CD14-positive monocyte (primary cell): ENCODE data around the gene CFTR. TPM values are rescaled to one million over a fixed set of nuclear protein-coding genes. Genes with fewer than 3 reads are reported as not detected.

Source experiments
- DNase-seq, 3 donors: peaks; one replicate each; pipeline ENCODE4 v3.0.0-alpha.2; 2011 to 2022
- H2AFZ ChIP-seq: 2 replicates; pipeline ENCODE4 v1.6.0; 2012; ENCODE audit warnings: mild to moderate bottlenecking, low read depth, low read length, inconsistent platforms; ENCODE audit not compliant: insufficient read depth, poor library complexity, severe bottlenecking
- H3K27ac ChIP-seq, 2 donors: 1 replicate in 1 of 2; 2 replicates in 1 of 2; pipeline ENCODE4 v1.5.1; 2012 to 2013; ENCODE audit warnings: low read length in 2 of 2, control low read depth in 1 of 2, inconsistent platforms in 1 of 2, low read depth in 1 of 2, mild to moderate bottlenecking in 1 of 2
- H3K27me3 ChIP-seq, 2 donors: one replicate each; pipeline versions ENCODE4 v1.6.0 to v1.6.1; 2011 to 2013; ENCODE audit warnings: low read length in 2 of 2; ENCODE audit not compliant: control insufficient read depth in 2 of 2, insufficient read depth in 2 of 2
- H3K36me3 ChIP-seq, 2 donors: replicated peaks in 1 of 2; 1 replicate in 1 of 2; 2 replicates in 1 of 2; pipeline versions ENCODE4 v1.5.1 to v1.6.1; 2012 to 2013; ENCODE audit warnings: low read length in 2 of 2, control low read depth in 1 of 2, inconsistent platforms in 1 of 2, mild to moderate bottlenecking in 1 of 2; ENCODE audit not compliant: insufficient read depth in 2 of 2, control insufficient read depth in 1 of 2
- H3K4me1 ChIP-seq, 2 donors: 1 replicate in 1 of 2; 2 replicates in 1 of 2; pipeline versions ENCODE4 v1.5.1 to v1.6.1; 2012 to 2013; ENCODE audit warnings: low read length in 2 of 2, control low read depth in 1 of 2, inconsistent platforms in 1 of 2, mild to moderate bottlenecking in 1 of 2, moderate library complexity in 1 of 2; ENCODE audit not compliant: insufficient read depth in 2 of 2, control insufficient read depth in 1 of 2
- H3K4me2 ChIP-seq: replicated peaks from 2 replicates; pipeline ENCODE3; 2012; ENCODE audit warnings: low read length, moderate library complexity, mild to moderate bottlenecking; ENCODE audit not compliant: poor library complexity, severe bottlenecking; ENCODE audit errors: extremely low read depth
- H3K4me3 ChIP-seq, 3 experiments: fragments of 200-600 bp in 1 of 3; sonication (generic) in 1 of 3; replicated peaks in 1 of 3; 1 replicate in 2 of 3; 2 replicates in 1 of 3; pipeline ENCODE4 v1.5.1; 2011 to 2013; ENCODE audit warnings: low read length in 3 of 3, mild to moderate bottlenecking in 3 of 3, control low read depth in 2 of 3, low read depth in 2 of 3, inconsistent platforms in 1 of 3, moderate library complexity in 1 of 3
- H3K79me2 ChIP-seq: 2 replicates; pipeline ENCODE4 v1.6.0; 2012; ENCODE audit warnings: mild to moderate bottlenecking, control low read depth, inconsistent platforms, low read length, moderate library complexity; ENCODE audit not compliant: insufficient read depth
- H3K9ac ChIP-seq: 2 replicates; pipeline ENCODE4 v1.6.0; 2017; ENCODE audit warnings: low read length, mild to moderate bottlenecking; ENCODE audit not compliant: insufficient read depth, poor library complexity, severe bottlenecking
- H3K9me3 ChIP-seq, 2 donors: replicated peaks in 1 of 2; 1 replicate in 1 of 2; 2 replicates in 1 of 2; pipeline versions ENCODE4 v1.5.1 to v1.6.1; 2012 to 2013; ENCODE audit warnings: low read length in 2 of 2, control low read depth in 1 of 2; ENCODE audit not compliant: control insufficient read depth in 1 of 2, insufficient read depth in 1 of 2
- H4K20me1 ChIP-seq: 2 replicates; pipeline ENCODE4 v1.6.0; 2012; ENCODE audit warnings: mild to moderate bottlenecking, low read length, control low read depth, moderate library complexity; ENCODE audit not compliant: insufficient read depth
- H3K27ac Mint-ChIP-seq, 7 donors: one replicate each; pipeline ENCODE4 v1.8.0; 2020; ENCODE audit warnings: mild to moderate bottlenecking in 7 of 7, mixed read lengths in 7 of 7, moderate library complexity in 6 of 7, inconsistent platforms in 2 of 7
- H3K27me3 Mint-ChIP-seq, 3 donors: one replicate each; pipeline ENCODE4 v1.8.0; 2021 to 2022; ENCODE audit warnings: low read depth in 3 of 3, mild to moderate bottlenecking in 3 of 3, mixed read lengths in 3 of 3, moderate library complexity in 3 of 3, inconsistent platforms in 1 of 3
- H3K36me3 Mint-ChIP-seq, 2 donors: one replicate each; pipeline ENCODE4 v1.8.0; 2020; ENCODE audit warnings: mixed read lengths in 2 of 2, inconsistent platforms in 1 of 2, mild to moderate bottlenecking in 1 of 2
- H3K4me1 Mint-ChIP-seq: one replicate; pipeline ENCODE4 v1.8.0; 2020; ENCODE audit warnings: mild to moderate bottlenecking, mixed read lengths
- H3K4me3 Mint-ChIP-seq, 2 donors: one replicate each; pipeline ENCODE4 v1.8.0; 2020; ENCODE audit warnings: mild to moderate bottlenecking in 2 of 2, mixed read lengths in 2 of 2, moderate library complexity in 1 of 2
- H3K9me3 Mint-ChIP-seq, 7 donors: one replicate each; pipeline ENCODE4 v1.8.0; 2020 to 2022; ENCODE audit warnings: mixed read lengths in 7 of 7, mild to moderate bottlenecking in 6 of 7, moderate library complexity in 6 of 7, inconsistent platforms in 2 of 7
- WGBS: methylation state at CpG from one replicate; pipeline ENCODE4 v1.1.5; 2013; ENCODE audit warnings: missing lambda C conversion rate; ENCODE audit not compliant: insufficient coverage; 5-methylcytosine and 5-hydroxymethylcytosine counted together
- intact Hi-C, 2 donors: fragments of 100-400 bp; cut with micrococcal nuclease; formaldehyde crosslinking; loops; one replicate each; pipeline versions ENCODE4 v1.15.0 to v1.15.1; 2023
- polyA plus RNA-seq, 3 donors: library from polyadenylated mRNA; depleted of rRNA in 1 of 3; unstranded in 2 of 3; stranded (reverse) in 1 of 3; fragments of 300-500 nt in 2 of 3; fragments of >200 nt in 1 of 3; fragmentation: Illumina TruSeq in 2 of 3; gene quantifications; 1 replicate in 2 of 3; 2 replicates in 1 of 3; pipeline ENCODE4 v1.2.3, GENCODE V29; 2012 to 2021
- TF ChIP-seq, protein P1 (sequence below): fragments of 200-600 bp; IDR thresholded peaks from one replicate; pipeline ENCODE4 v1.8.0; 2022; ENCODE audit warnings: antibody characterized with exemption, mild to moderate bottlenecking

The CFTR gene
- polyA plus RNA-seq, 3 donors, result not detected

DNA sequence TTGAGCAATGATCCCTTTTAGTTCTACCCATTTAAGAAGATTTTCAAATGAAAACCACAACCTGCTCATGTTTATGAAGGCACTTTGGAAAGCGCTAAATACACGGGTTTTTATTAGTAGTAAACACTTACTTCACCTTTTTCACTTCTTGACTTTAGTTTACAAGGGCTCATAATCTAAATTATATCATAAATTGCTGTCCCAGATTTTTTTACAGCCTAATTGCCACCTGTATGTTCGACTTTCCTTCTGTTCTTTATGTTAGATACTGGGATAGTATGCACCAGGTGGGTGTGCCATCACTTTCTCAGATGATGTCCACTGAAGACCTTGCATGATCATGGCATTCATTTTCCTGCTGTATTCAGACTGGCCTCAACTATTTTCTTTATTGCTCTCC lies 22.5 kb downstream of the CFTR start:
- no CpG with 5 or more reads among the region's 3 CpGs for WGBS
- Histone ChIP-seq H3K27ac (no peak overlapping the region), H3K4me2 (no peak overlapping the region), H3K79me2 (no peaks in the 10 kb centered on the region), H4K20me1 (no peaks in the 10 kb centered on the region), H3K9ac (no peak overlapping the region), H2AFZ (no peak overlapping the region), H3K4me1 (no peaks in the 10 kb centered on the region), H3K36me3 (no peaks in the 10 kb centered on the region), H3K9me3 (no peaks in the 10 kb centered on the region), H3K27me3 (no peaks in the 10 kb centered on the region), H3K4me3 (no peak overlapping the region)
- H3K27me3 Mint-ChIP-seq, result peaks cover 0 to 2% (median 0%) of the 10 kb centered on the region in 3 donors
- TF ChIP-seq, protein P1, sequence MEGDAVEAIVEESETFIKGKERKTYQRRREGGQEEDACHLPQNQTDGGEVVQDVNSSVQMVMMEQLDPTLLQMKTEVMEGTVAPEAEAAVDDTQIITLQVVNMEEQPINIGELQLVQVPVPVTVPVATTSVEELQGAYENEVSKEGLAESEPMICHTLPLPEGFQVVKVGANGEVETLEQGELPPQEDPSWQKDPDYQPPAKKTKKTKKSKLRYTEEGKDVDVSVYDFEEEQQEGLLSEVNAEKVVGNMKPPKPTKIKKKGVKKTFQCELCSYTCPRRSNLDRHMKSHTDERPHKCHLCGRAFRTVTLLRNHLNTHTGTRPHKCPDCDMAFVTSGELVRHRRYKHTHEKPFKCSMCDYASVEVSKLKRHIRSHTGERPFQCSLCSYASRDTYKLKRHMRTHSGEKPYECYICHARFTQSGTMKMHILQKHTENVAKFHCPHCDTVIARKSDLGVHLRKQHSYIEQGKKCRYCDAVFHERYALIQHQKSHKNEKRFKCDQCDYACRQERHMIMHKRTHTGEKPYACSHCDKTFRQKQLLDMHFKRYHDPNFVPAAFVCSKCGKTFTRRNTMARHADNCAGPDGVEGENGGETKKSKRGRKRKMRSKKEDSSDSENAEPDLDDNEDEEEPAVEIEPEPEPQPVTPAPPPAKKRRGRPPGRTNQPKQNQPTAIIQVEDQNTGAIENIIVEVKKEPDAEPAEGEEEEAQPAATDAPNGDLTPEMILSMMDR, result no peak
- H3K27ac Mint-ChIP-seq, result no peak overlapping the region
- intact Hi-C loops, result no loop called here
- no peaks in the 10 kb centered on the region for H3K36me3 Mint-ChIP-seq
- H3K9me3 Mint-ChIP-seq, result no peaks in the 10 kb centered on the region
- DNase-seq, result no peak
- no peak overlapping the region for H3K4me3 Mint-ChIP-seq
- no peaks in the 10 kb centered on the region for H3K4me1 Mint-ChIP-seq

DNA sequence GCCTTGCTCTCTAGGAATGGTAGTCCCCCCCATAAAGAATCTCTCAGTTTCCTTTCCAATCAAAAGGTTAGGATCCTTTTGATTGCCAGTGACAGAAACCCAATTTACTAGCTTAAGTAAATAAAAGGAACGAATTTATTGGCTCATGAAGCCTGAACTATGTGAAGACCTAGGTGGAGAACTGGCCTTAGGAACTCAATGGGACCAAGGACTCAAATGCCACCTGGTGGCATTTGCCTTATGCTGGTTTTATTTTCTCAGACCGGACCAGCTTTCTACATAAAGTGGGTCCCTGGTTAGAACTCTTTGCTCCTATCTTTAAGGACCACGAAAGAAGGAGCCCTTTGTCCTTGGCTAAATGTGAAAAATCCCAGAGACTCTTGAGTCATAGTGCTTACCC lies 25.4 kb downstream of the CFTR start:
- H3K27ac Mint-ChIP-seq, result no peak overlapping the region
- Histone ChIP-seq H3K4me3 (no peak overlapping the region), H3K36me3 (no peaks in the 10 kb centered on the region), H3K27ac (no peak overlapping the region), H2AFZ (no peak overlapping the region), H3K79me2 (no peaks in the 10 kb centered on the region), H3K27me3 (no peaks in the 10 kb centered on the region), H3K4me1 (no peaks in the 10 kb centered on the region), H3K9ac (no peak overlapping the region), H3K9me3 (no peaks in the 10 kb centered on the region), H3K4me2 (no peak overlapping the region), H4K20me1 (no peaks in the 10 kb centered on the region)
- no peaks in the 10 kb centered on the region for H3K4me1 Mint-ChIP-seq
- DNase-seq, result no peak
- peaks cover 0 to 2% (median 0%) of the 10 kb centered on the region in 3 donors for H3K27me3 Mint-ChIP-seq
- H3K4me3 Mint-ChIP-seq, result no peak overlapping the region
- 86% methylated on average over 2 of the region's 3 CpGs for WGBS
- H3K36me3 Mint-ChIP-seq, result no peaks in the 10 kb centered on the region
- no peaks in the 10 kb centered on the region for H3K9me3 Mint-ChIP-seq
- intact Hi-C loops, result no loop called here
- TF ChIP-seq, protein P1, result no peak
